ENCODE results near the gene RNF141. TPM values are rescaled to one million over a fixed set of nuclear protein-coding genes. Genes with fewer than 3 reads are reported as not detected.

RNF141 gene
- total RNA-seq, 2 donors from 2014 or later: 24.0 to 39.3 TPM

GRCh38 chr11:10567446-10567845, 26.5 kb upstream of the RNF141 start:
- no peaks in the 10 kb centered on the region for H3K4me1 ChIP-seq
- H3K27me3 ChIP-seq: no peaks in the 10 kb centered on the region
- H3K9ac ChIP-seq (ENCODE audit: low read depth in 2 of 2, low read length in 2 of 2): no peak overlapping the region
- TF ChIP-seq CTCF (IDR thresholded peaks at IDR 0.05): no peak
- no peak for DNase-seq
- no peak overlapping the region for H3K4me3 ChIP-seq
- no peaks in the 10 kb centered on the region for H3K36me3 ChIP-seq
- H3K27ac ChIP-seq: no peak overlapping the region
- no peaks in the 10 kb centered on the region for H3K9me3 ChIP-seq
- intact Hi-C loops (cut with DNase I): no loop called here

- intact Hi-C loops (cut with DNase I): no loop called here
- no peaks in the 10 kb centered on the region for H3K36me3 ChIP-seq
- no peak for TF ChIP-seq CTCF (IDR thresholded peaks at IDR 0.05)
- H3K27me3 ChIP-seq: no peaks in the 10 kb centered on the region
- no peak for DNase-seq
- H3K4me3 ChIP-seq: no peak overlapping the region
- H3K9ac ChIP-seq (ENCODE audit: low read depth in 2 of 2, low read length in 2 of 2): no peak overlapping the region
- no peak overlapping the region for H3K27ac ChIP-seq
- no peaks in the 10 kb centered on the region for H3K9me3 ChIP-seq
- no peaks in the 10 kb centered on the region for H3K4me1 ChIP-seq
Measured at GRCh38 chr11:10566257-10566957, 25.4 kb upstream of the RNF141 start.

GRCh38 chr11:10565493-10565892, 24.5 kb upstream of the RNF141 start:
- H3K27ac ChIP-seq: no peak overlapping the region
- no peak overlapping the region for H3K4me3 ChIP-seq
- H3K4me1 ChIP-seq: no peaks in the 10 kb centered on the region
- DNase-seq: no peak
- H3K36me3 ChIP-seq: no peaks in the 10 kb centered on the region
- no peak for TF ChIP-seq CTCF (IDR thresholded peaks at IDR 0.05)
- no peaks in the 10 kb centered on the region for H3K9me3 ChIP-seq
- intact Hi-C loops (cut with DNase I): no loop called here
- no peaks in the 10 kb centered on the region for H3K27me3 ChIP-seq
- H3K9ac ChIP-seq (ENCODE audit: low read depth in 2 of 2, low read length in 2 of 2): no peak overlapping the region

GRCh38 chr11:10564696-10565318, 23.8 kb upstream of the RNF141 start:
- TF ChIP-seq CTCF (IDR thresholded peaks at IDR 0.05): no peak
- intact Hi-C loops (cut with DNase I): no loop called here
- Histone ChIP-seq H3K36me3 (no peaks in the 10 kb centered on the region), H3K27ac (no peak overlapping the region), H3K27me3 (no peaks in the 10 kb centered on the region), H3K9me3 (no peaks in the 10 kb centered on the region), H3K4me3 (no peak overlapping the region), H3K9ac (ENCODE audit: low read depth in 2 of 2, low read length in 2 of 2) (no peak overlapping the region), H3K4me1 (no peaks in the 10 kb centered on the region)
- no peak for DNase-seq

GRCh38 chr11:10564030-10564429, 23.0 kb upstream of the RNF141 start:
- intact Hi-C loops (cut with DNase I): no loop called here
- H3K4me3 ChIP-seq: no peak overlapping the region

More at GRCh38 chr11:10564030-10564429, 23.0 kb upstream of the RNF141 start:
- no peak overlapping the region for H3K9ac ChIP-seq (ENCODE audit: low read depth in 2 of 2, low read length in 2 of 2)
- H3K4me1 ChIP-seq: no peaks in the 10 kb centered on the region
- no peaks in the 10 kb centered on the region for H3K36me3 ChIP-seq
- H3K9me3 ChIP-seq: no peaks in the 10 kb centered on the region
- H3K27me3 ChIP-seq: no peaks in the 10 kb centered on the region
- no peak for TF ChIP-seq CTCF (IDR thresholded peaks at IDR 0.05)
- DNase-seq: no peak
- H3K27ac ChIP-seq: no peak overlapping the region
